Measurements from ENCODE around the gene SMIM14.
A peak's percentile ranks its signal among the peaks of the same experiment; 100 is the strongest.
"Not testable (repeated sequence)": the region's sequence is repeated elsewhere in the genome, so short reads cannot be mapped to it uniquely, and the experiment has no call there.

Gene SMIM14

DNA sequence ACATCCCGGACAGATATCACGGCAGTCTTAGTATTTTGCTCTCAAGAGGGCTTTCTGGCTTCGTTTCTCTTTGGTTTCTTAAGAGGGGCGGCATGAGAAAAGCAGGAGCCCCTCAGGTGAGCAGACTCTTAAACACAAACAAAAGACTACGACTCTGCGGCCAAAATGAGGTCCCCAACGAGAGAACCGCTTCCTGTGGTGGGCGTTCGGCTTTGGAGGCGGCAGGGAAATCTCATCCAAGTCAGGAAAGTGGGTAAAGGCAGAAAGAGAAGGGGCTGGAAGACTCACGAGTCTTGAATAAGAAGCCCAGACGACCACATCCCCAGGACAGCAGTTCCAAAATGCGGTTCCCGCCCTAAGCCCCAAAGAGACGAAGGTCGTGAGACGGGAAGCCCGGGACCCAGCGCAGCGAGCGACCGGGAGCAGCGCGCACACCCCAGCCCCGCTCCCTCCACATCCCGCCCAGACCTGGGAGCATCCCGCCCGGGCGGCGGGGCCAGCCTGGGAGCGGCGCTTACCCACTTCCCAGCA lies 111.8 kb downstream of the SMIM14 start:
- Histone ChIP-seq H3K4me3 (ENCODE audit: insufficient read depth, low read depth, low read length, poor library complexity, severe bottlenecking) (peak overlapping the region; percentile 92), H3K4me1 (ENCODE audit: control insufficient read depth, insufficient read depth, low read length, poor library complexity, severe bottlenecking) (peaks cover 14% of the 10 kb centered on the region), H3K36me3 (ENCODE audit: control insufficient read depth, insufficient read depth, low read length) (no peaks in the 10 kb centered on the region), H3K27ac (ENCODE audit: insufficient read depth, low read length, poor library complexity, severe bottlenecking) (peak overlapping the region; percentile 68), H3K27me3 (replicated peaks; ENCODE audit: control insufficient read depth, insufficient read depth, low read length, poor library complexity, severe bottlenecking) (no peaks in the 10 kb centered on the region), H3K9me3 (ENCODE audit: control insufficient read depth, low read length) (no peaks in the 10 kb centered on the region)
- peak in 2 of 3 donors; percentile 1 to 2 for DNase-seq

DNA sequence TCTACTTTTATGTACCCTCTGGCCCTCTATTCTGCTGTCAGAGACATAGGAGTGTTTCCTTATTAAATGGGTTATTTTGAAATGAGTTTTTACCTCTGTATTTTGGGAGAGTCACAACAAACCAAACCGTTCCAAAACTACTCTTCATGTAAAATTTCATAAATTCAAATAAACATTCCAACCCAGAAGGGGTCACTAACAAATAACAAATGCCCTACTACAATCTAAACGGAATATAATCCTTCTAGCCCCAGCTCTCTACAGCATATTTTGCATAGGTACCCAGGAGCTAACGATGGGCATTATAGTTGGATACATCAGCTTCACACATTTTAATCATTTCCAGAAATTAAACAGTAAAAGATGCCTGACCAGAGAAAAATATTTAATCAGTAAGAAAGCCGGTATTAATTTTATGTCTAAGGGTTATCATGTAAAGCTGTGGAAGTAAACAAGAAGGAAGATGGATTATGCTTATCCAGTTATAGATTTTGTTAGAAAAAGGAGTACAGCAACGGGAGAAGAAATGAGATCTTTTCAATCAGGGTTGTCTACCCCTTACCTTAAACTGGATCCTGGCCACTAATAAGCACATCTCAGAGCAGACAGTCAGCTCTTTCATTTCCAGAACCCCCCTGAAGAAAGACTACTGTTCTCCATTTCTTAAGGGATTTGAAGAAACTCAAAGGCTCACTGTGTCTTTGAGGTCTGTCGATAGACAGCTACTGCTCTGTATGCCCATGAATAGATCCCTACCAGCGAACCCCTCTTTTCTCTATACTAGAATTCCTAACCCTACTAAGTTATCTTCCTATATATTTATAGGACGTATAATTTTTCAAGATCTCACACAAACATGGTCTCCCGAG lies 112.6 kb downstream of the SMIM14 start:
- Histone ChIP-seq H3K27ac (ENCODE audit: insufficient read depth, low read length, poor library complexity, severe bottlenecking) (no peak overlapping the region), H3K36me3 (ENCODE audit: control insufficient read depth, insufficient read depth, low read length) (no peaks in the 10 kb centered on the region), H3K4me3 (ENCODE audit: insufficient read depth, low read depth, low read length, poor library complexity, severe bottlenecking) (peak overlapping the region; percentile 92), H3K9me3 (ENCODE audit: control insufficient read depth, low read length) (no peaks in the 10 kb centered on the region), H3K4me1 (ENCODE audit: control insufficient read depth, insufficient read depth, low read length, poor library complexity, severe bottlenecking) (peaks cover 14% of the 10 kb centered on the region), H3K27me3 (replicated peaks; ENCODE audit: control insufficient read depth, insufficient read depth, low read length, poor library complexity, severe bottlenecking) (no peaks in the 10 kb centered on the region)
- no peak for DNase-seq

DNA sequence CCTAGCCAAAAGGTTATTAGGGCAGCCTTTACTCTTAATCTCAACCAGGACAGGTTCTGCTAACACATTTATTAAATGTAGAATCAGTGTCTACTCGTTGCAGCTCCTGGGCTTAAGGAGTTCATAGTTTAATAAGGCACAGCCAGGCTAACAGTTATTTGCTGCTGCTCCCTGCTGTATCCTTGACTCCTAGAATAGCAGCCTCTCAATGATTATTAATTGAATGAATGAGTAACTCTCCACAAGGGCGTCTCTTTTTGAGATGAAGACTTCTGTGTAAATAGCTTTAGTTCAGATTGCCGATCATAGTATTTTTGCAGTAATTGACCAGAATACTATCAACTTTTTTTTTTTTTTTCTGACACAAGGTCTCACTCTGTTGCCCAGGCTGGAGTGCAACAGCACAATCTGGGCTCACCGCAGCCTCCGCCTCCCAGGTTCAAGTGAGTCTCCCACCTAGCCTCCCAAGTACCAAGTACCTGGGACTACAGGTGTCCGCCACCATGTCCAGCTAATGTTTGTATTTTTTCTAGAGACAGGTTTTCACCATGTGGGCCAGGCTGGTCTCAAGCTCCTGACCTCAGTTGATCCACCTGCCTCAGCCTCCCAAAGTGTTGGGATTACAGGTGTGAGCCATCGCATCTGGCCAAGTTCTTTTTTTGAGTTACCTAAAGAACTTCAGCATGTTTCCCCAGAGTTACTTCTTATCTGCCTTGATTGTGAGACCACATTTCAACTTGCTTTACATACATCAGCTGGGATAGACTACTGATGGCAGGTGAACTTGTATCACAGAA lies 114.3 kb downstream of the SMIM14 start:
- H3K4me3 ChIP-seq (ENCODE audit: insufficient read depth, low read depth, low read length, poor library complexity, severe bottlenecking), result no peak overlapping the region
- no peak for DNase-seq
- no peaks in the 10 kb centered on the region for H3K27me3 ChIP-seq (replicated peaks; ENCODE audit: control insufficient read depth, insufficient read depth, low read length, poor library complexity, severe bottlenecking)
- H3K27ac ChIP-seq (ENCODE audit: insufficient read depth, low read length, poor library complexity, severe bottlenecking), result no peak overlapping the region
- no peaks in the 10 kb centered on the region for H3K9me3 ChIP-seq (ENCODE audit: control insufficient read depth, low read length)
- H3K36me3 ChIP-seq (ENCODE audit: control insufficient read depth, insufficient read depth, low read length), result no peaks in the 10 kb centered on the region
- H3K4me1 ChIP-seq (ENCODE audit: control insufficient read depth, insufficient read depth, low read length, poor library complexity, severe bottlenecking), result peaks cover 14% of the 10 kb centered on the region

DNA sequence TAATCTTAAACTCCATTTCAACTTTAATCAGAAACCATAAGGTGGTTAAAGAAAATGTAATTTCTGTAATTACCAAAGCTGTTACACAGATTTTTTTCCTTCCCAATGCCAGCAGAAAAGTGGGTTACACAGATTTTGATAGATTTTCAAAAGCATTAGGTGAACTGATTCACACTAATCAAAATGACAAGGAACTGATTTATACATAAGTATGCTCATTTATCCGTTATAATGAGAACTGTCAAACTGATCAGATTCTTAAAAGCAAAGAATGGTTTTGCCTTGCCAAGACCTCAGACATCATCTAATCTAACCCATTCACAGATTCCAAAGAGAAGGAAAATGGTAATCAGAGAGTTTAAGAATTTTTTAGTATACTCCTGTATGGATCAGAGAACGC lies 116.6 kb downstream of the SMIM14 start:
- no peaks in the 10 kb centered on the region for H3K27me3 ChIP-seq (replicated peaks; ENCODE audit: control insufficient read depth, insufficient read depth, low read length, poor library complexity, severe bottlenecking)
- H3K36me3 ChIP-seq (ENCODE audit: control insufficient read depth, insufficient read depth, low read length), result no peaks in the 10 kb centered on the region
- no peak for DNase-seq
- no peak overlapping the region for H3K27ac ChIP-seq (ENCODE audit: insufficient read depth, low read length, poor library complexity, severe bottlenecking)
- no peak overlapping the region for H3K4me3 ChIP-seq (ENCODE audit: insufficient read depth, low read depth, low read length, poor library complexity, severe bottlenecking)
- H3K9me3 ChIP-seq (ENCODE audit: control insufficient read depth, low read length), result no peaks in the 10 kb centered on the region
- H3K4me1 ChIP-seq (ENCODE audit: control insufficient read depth, insufficient read depth, low read length, poor library complexity, severe bottlenecking), result peaks cover 8% of the 10 kb centered on the region

DNA sequence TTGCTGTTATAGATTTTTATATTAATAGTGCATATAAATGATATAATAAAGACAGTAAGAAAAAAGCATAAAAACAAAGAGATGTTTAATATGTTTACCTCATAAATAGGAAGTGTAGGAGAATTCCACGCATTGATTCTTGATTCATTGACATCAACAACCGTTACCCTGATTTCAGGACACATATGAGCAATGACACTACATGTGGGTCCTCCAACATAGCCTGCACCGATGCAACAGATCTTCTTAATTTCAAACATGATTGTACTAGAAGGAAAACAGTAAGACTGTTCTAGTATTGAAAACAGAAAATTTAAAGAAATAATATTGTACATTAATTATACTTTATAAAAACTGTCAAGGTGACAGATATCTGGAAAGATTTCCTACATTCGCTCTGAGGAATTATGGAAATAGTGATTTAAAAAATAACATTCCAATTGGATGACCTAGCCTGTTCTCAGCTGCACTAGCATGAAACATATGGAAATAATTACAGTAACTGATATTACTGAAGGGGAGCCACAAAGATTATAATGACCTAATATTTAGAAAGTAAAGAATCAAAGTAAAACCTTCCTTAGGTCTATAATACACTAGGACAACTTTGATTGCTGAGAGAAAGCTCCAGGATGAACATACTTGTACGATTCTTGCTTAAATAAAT lies 117.3 kb downstream of the SMIM14 start:
- Histone ChIP-seq H3K36me3 (ENCODE audit: control insufficient read depth, insufficient read depth, low read length) (no peaks in the 10 kb centered on the region), H3K4me3 (ENCODE audit: insufficient read depth, low read depth, low read length, poor library complexity, severe bottlenecking) (no peak overlapping the region), H3K9me3 (ENCODE audit: control insufficient read depth, low read length) (no peaks in the 10 kb centered on the region), H3K4me1 (ENCODE audit: control insufficient read depth, insufficient read depth, low read length, poor library complexity, severe bottlenecking) (peaks cover 4% of the 10 kb centered on the region), H3K27ac (ENCODE audit: insufficient read depth, low read length, poor library complexity, severe bottlenecking) (no peak overlapping the region), H3K27me3 (replicated peaks; ENCODE audit: control insufficient read depth, insufficient read depth, low read length, poor library complexity, severe bottlenecking) (no peaks in the 10 kb centered on the region)
- no peak for DNase-seq

DNA sequence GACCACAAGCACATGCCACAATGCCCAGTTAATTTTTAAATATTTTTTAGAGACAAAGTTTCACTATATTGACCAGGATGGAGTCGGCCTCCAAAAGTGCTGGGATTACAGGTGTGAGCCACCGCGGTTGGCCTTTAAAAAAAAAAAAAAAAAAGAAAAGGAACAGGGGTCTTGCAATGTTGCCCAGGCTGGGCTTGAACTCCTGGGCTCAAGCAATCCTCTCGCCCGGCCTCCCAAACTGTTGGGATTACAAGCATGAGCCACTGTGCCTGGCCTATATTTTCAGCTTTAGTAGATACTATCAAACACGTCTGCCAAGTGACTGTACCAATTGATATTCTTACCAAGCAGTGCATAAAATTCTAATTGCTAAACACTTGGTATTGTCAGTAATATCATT lies 120.2 kb downstream of the SMIM14 start:
- Histone ChIP-seq H3K27me3 (replicated peaks; ENCODE audit: control insufficient read depth, insufficient read depth, low read length, poor library complexity, severe bottlenecking) (no peaks in the 10 kb centered on the region), H3K4me3 (ENCODE audit: insufficient read depth, low read depth, low read length, poor library complexity, severe bottlenecking) (no peak overlapping the region), H3K36me3 (ENCODE audit: control insufficient read depth, insufficient read depth, low read length) (no peaks in the 10 kb centered on the region), H3K9me3 (ENCODE audit: control insufficient read depth, low read length) (no peaks in the 10 kb centered on the region), H3K27ac (ENCODE audit: insufficient read depth, low read length, poor library complexity, severe bottlenecking) (no peak overlapping the region), H3K4me1 (ENCODE audit: control insufficient read depth, insufficient read depth, low read length, poor library complexity, severe bottlenecking) (no peaks in the 10 kb centered on the region)
- DNase-seq, result no peak

DNA sequence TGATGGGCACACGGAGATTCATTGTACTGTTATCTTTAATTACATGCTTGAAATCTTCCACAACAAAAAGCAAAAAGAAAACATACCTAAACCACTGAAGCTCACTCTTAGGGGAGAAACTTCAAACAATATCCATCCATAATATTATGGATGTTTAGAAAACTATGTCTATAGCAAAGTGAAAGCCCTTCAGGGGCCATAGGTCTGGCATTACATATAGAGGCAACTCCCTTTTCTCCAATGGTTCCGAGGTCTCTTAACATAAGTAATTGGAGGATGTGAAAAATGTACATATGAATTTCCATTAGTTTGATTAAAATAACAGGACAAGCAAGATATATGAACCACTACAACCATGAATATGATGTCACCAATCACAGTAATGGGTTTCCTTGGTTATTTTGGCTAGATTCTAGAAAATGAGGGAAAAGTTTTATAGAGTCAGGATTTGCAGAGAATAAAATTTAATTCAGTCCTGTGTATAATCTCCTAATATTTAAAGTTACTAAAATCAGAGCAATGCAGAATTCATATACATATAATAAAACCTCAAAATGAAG lies 122.2 kb downstream of the SMIM14 start:
- no peaks in the 10 kb centered on the region for H3K27me3 ChIP-seq (replicated peaks; ENCODE audit: control insufficient read depth, insufficient read depth, low read length, poor library complexity, severe bottlenecking)
- H3K4me1 ChIP-seq (ENCODE audit: control insufficient read depth, insufficient read depth, low read length, poor library complexity, severe bottlenecking), result no peaks in the 10 kb centered on the region
- H3K36me3 ChIP-seq (ENCODE audit: control insufficient read depth, insufficient read depth, low read length), result no peaks in the 10 kb centered on the region
- no peak for DNase-seq
- no peak overlapping the region for H3K4me3 ChIP-seq (ENCODE audit: insufficient read depth, low read depth, low read length, poor library complexity, severe bottlenecking)
- H3K9me3 ChIP-seq (ENCODE audit: control insufficient read depth, low read length), result no peaks in the 10 kb centered on the region
- H3K27ac ChIP-seq (ENCODE audit: insufficient read depth, low read length, poor library complexity, severe bottlenecking), result no peak overlapping the region

DNA sequence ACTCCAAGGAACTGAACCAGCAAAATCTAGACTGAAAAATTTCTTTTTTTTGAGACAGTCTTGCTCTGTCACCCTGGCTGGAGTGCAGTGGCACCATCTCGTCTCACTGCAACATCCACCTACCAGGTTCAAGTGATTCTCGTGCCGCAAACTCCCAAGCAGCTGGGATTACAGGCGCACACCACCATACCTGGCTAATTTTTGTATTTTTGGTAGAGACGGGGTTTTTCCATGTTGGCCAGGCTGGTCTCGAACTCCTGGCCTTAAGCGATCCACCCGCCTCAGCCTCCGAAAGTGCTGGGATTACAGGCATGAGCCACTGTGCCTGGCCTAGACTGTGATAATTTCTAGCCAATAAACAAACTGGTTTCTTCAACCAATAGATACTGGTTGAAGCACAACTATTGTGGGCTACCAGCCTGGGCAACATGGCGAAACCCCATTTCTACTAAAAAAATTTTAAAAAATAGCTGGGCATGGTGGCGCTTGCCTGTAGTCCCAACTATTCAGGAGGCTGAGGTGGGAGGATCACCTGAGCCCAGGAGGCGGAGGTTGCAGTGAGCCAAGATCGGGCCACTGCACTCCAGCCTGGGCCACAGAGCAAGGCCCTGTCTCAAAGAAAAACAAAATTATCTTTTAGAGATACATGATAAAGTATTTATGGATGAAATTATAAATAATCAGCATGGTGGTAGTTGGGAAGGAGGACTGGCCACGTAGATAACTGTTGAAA lies 122.8 kb downstream of the SMIM14 start:
- DNase-seq; H3K4me1 ChIP-seq (ENCODE audit: control insufficient read depth, insufficient read depth, low read length, poor library complexity, severe bottlenecking); H3K9me3 ChIP-seq (ENCODE audit: control insufficient read depth, low read length); H3K4me3 ChIP-seq (ENCODE audit: insufficient read depth, low read depth, low read length, poor library complexity, severe bottlenecking); H3K27ac ChIP-seq (ENCODE audit: insufficient read depth, low read length, poor library complexity, severe bottlenecking); H3K27me3 ChIP-seq (replicated peaks; ENCODE audit: control insufficient read depth, insufficient read depth, low read length, poor library complexity, severe bottlenecking); H3K36me3 ChIP-seq (ENCODE audit: control insufficient read depth, insufficient read depth, low read length): not testable (repeated sequence)

DNA sequence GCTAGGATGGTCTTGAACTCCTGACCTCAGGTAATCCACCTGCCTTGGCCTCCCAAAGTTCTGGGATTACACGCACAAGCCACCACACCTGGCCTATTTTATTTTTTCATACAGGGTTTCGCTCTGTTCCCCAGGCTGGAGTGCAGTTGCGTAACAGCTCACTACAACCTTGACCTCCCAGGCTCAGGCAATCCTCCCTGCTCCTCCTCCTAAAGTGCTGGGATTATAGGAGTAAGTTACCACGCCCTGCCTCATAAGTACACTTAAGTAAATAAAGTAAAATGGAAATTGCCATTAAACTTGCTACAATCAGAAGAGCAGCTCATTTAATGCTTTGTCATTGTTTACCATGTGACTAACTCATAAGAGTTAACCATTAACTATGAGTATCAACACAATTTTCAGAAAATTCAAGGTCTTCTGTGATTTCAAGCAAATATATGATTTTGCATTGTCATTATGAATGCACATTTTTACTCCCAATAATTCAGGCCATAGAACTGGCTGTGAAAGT lies 123.7 kb downstream of the SMIM14 start:
- Histone ChIP-seq H3K36me3 (ENCODE audit: control insufficient read depth, insufficient read depth, low read length) (peaks cover 8% of the 10 kb centered on the region), H3K4me1 (ENCODE audit: control insufficient read depth, insufficient read depth, low read length, poor library complexity, severe bottlenecking) (no peaks in the 10 kb centered on the region), H3K27ac (ENCODE audit: insufficient read depth, low read length, poor library complexity, severe bottlenecking) (no peak overlapping the region), H3K9me3 (ENCODE audit: control insufficient read depth, low read length) (no peaks in the 10 kb centered on the region), H3K27me3 (replicated peaks; ENCODE audit: control insufficient read depth, insufficient read depth, low read length, poor library complexity, severe bottlenecking) (no peaks in the 10 kb centered on the region), H3K4me3 (ENCODE audit: insufficient read depth, low read depth, low read length, poor library complexity, severe bottlenecking) (no peak overlapping the region)
- DNase-seq, result no peak

Measured in effector memory CD4-positive, alpha-beta T cell (primary cell).